Fibroblast of mammary gland (primary cell): ENCODE measurements around the gene HOXB4.
A peak's percentile ranks its signal among the peaks of the same experiment; 100 is the strongest.

Experiments
- DNase-seq: peaks from one replicate; pipeline ENCODE4 v3.0.0-alpha.2; 2010; ENCODE audit warnings: low read depth
- H3K4me3 ChIP-seq: 2 replicates; pipeline ENCODE4 v1.5.1; 2011; ENCODE audit warnings: low read depth, mild to moderate bottlenecking, low read length, moderate library complexity; ENCODE audit not compliant: control insufficient read depth
- TF ChIP-seq, protein P1 (sequence below): conservative IDR thresholded peaks from 2 replicates; pipeline ENCODE4 v1.5.1; 2011; ENCODE audit warnings: low read depth, low read length, inconsistent platforms; ENCODE audit not compliant: control insufficient read depth, insufficient read depth

HOXB4 gene

DNA sequence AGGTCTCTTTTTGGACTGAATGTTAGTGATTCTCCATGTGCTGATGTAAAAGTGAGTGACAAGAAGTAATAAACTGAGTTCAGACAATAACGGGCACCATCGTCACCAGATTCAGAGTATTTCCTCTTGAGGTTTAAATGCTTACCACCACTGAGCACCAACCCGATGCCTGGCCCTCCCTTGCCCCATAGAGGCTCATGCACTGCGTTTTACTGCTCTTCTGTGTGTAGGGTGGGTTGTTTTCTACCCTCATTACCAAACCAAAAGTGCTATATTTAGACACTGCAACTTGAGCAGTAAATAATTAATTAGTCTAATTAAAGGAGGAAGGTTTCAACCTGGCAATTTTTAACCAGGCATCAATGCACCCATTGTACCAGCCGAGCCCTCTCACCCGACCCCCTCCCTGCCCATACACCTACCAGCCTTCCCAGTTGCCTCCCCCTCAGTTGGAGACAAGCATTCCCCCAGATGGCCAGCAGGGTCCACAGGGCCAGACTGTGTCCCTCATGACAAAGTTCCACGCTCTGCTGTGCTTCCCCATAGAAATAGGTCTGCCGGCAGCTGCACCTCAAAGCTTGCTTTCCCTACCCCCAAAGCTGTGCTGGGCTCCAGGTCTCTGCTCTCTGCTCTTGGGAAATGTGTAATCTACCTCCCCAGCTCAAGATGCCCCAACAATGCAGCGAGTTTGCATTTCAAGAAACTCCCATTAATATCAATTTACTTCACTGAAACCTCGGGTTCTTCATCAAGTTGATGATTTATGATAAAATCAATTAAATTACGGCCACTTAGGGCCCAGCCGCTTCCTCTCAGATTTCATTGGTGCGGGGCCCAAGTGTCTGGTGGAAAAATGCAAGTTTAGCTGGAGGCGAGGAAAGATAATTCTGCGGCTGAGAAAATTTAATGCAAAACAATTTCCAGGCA lies 16.0 kb downstream of the HOXB4 start:
- TF ChIP-seq, protein P1, sequence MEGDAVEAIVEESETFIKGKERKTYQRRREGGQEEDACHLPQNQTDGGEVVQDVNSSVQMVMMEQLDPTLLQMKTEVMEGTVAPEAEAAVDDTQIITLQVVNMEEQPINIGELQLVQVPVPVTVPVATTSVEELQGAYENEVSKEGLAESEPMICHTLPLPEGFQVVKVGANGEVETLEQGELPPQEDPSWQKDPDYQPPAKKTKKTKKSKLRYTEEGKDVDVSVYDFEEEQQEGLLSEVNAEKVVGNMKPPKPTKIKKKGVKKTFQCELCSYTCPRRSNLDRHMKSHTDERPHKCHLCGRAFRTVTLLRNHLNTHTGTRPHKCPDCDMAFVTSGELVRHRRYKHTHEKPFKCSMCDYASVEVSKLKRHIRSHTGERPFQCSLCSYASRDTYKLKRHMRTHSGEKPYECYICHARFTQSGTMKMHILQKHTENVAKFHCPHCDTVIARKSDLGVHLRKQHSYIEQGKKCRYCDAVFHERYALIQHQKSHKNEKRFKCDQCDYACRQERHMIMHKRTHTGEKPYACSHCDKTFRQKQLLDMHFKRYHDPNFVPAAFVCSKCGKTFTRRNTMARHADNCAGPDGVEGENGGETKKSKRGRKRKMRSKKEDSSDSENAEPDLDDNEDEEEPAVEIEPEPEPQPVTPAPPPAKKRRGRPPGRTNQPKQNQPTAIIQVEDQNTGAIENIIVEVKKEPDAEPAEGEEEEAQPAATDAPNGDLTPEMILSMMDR = peak; percentile 33
- H3K4me3 ChIP-seq = no peak overlapping the region
- DNase-seq = no peak

DNA sequence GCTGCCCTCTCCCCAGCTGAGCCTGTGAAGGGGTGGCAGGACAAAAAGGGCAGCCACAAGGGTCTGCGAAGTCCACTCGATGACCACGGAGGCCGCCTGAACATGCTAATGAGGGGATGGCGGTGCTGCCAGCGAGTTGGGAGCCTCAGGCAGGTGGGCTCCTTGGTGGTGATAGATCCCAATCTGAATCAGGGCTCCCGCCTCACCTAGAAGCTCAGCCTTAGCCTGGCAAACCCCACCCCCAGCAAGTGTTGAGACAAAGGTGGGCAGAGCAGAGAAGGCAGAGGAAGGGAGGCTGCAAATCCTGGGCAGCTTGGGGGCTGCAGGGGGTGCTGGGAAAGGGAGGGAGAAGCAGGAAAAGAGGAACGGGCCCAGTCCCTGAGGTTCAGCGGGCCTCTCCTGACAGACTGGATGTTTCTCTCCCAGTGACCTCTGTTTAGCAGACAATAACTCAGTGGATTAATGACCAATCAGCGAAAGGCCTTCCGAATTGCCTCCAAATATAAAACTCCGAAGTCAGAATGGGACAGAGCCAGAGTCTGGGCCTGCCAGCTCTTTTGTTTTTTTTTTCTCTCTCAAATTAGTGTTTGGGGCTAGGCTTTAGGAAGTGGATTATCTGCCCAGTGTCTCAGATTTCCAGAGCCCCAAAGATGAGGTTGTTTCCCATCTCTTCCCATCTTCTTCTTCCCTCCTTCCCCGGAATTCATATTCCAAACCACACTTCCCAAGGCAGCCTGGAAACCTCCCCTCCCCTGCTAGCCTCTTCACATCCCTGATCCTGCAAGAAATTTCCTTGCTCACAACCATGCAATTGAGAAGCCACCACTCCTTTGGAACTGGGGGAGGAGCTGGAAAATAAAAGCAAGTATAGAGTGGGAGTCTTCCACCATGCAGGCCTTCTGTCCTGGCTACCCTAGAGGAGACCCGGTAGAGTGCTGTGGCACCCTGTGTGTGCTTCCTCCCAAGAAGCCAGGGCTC lies 18.0 kb downstream of the HOXB4 start:
- DNase-seq = no peak
- TF ChIP-seq, protein P1 = no peak

DNA sequence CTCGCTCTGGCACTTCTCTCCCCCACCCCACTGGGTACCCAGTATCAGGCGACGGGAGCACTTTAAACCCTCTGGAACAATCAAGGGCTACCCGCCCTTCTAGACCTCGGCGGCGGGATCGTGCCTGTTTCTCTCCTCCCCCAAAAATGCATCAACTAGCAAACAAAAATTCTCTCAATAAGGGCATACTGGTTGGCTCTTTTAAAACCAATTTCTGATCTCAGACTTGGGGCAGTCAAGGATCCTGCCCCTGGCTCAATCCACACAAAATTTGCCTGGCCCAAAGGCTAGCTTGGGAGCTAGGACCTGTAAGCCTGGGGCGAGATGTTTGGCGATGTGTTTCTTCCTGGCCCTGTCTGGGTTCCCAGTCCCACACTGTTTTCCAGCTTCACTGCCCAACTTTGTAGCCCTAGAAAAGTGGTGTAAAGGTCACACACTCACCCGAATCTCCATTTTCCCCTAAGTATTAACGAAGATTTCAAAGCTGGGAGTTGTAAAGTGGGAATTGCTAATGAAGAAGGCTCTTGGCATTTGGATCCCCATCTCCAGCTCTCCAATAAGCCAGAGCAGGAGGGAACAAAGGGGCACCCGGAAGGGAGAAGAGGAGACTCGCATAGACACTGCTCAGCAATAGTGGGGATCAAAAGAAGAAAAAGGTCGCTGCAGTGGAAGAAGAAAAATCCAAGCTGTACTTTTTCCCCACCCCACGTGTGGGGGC lies 18.9 kb downstream of the HOXB4 start:
- TF ChIP-seq, protein P1 = no peak
- no peak for DNase-seq
- no peak overlapping the region for H3K4me3 ChIP-seq

More for the DNA sequence above, 18.0 kb downstream of the HOXB4 start:
- no peak overlapping the region for H3K4me3 ChIP-seq

DNA sequence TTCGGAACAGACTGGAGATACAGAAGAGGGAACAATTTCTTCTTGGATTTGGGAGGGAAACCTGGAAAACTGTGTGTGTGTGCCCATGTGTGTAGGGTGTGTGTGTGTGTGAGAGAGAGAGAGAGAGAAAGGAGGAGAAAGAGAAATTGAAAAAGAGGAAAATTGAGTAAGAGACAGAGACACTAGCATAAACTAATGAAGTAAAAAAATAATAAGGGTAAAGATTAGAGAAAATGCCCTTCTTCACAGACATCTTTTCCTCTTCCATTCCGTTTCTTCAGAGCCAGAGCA lies 19.4 kb downstream of the HOXB4 start:
- peak overlapping the region; percentile 20 for H3K4me3 ChIP-seq

GRCh38 chr17:48558057-48558830 lies 19.9 kb downstream of the HOXB4 start:
- DNase-seq = no peak
- peak overlapping the region; percentile 20 for H3K4me3 ChIP-seq
- TF ChIP-seq, protein P1 = no peak

More for the DNA sequence above, 19.4 kb downstream of the HOXB4 start:
- TF ChIP-seq, protein P1 = no peak
- DNase-seq = no peak
